Kidney (tissue), 14 donors: ENCODE data around the gene KDM4C. TPM values are rescaled to one million over a fixed set of nuclear protein-coding genes. Genes with fewer than 3 reads are reported as not detected.

Source experiments
- DNase-seq, 5 donors: peaks; one replicate each; pipeline ENCODE4 v3.0.0-alpha.2; 2013 to 2020
- FAIRE-seq: peaks from 2 replicates; lab custom pipeline; 2012; peaks lifted over from hg19 to GRCh38; lab: Jason Lieb, UNC
- H3K27ac ChIP-seq, 2 donors: one replicate each; pipeline ENCODE4 v1.7.0; 2013; ENCODE audit warnings: low read depth in 2 of 2, low read length in 2 of 2, inconsistent platforms in 1 of 2
- H3K27me3 ChIP-seq: one replicate; pipeline ENCODE4 v1.7.1; 2013; ENCODE audit warnings: low read length, inconsistent platforms; ENCODE audit not compliant: control insufficient read depth, insufficient read depth
- H3K36me3 ChIP-seq, 3 donors: one replicate each; pipeline versions ENCODE4 v1.7.0 to v1.7.1; 2013; ENCODE audit warnings: low read length in 3 of 3, control low read depth in 1 of 3, inconsistent platforms in 1 of 3; ENCODE audit not compliant: insufficient read depth in 3 of 3, control insufficient read depth in 2 of 3
- H3K4me1 ChIP-seq, 3 donors: one replicate each; pipeline versions ENCODE4 v1.7.0 to v1.7.1; 2013; ENCODE audit warnings: low read length in 3 of 3, inconsistent platforms in 1 of 3, low read depth in 1 of 3; ENCODE audit not compliant: control insufficient read depth in 2 of 3, insufficient read depth in 2 of 3
- H3K4me3 ChIP-seq, 3 donors: one replicate each; pipeline versions ENCODE4 v1.7.0 to v1.8.1; 2013; ENCODE audit warnings: low read length in 3 of 3, control low read depth in 1 of 3, inconsistent platforms in 1 of 3
- H3K9ac ChIP-seq, 3 donors: one replicate each; pipeline versions ENCODE4 v1.7.0 to v1.7.1; 2013; ENCODE audit warnings: low read length in 3 of 3, control low read depth in 1 of 3, inconsistent platforms in 1 of 3
- H3K9me3 ChIP-seq, 3 donors: one replicate each; pipeline versions ENCODE4 v1.7.0 to v1.7.1; 2013; ENCODE audit warnings: low read length in 3 of 3, control low read depth in 1 of 3, inconsistent platforms in 1 of 3; ENCODE audit not compliant: control insufficient read depth in 2 of 3, insufficient read depth in 1 of 3
- CTCF ChIP-seq: IDR thresholded peaks from 3 replicates; pipeline ENCODE4 v1.5.1; 2012; ENCODE audit warnings: mild to moderate bottlenecking, moderate library complexity, borderline replicate concordance; ENCODE audit not compliant: insufficient read depth; ENCODE audit errors: extremely low read depth
- intact Hi-C: fragments of 100-400 bp; cut with DNase I; formaldehyde crosslinking; loops from one replicate; pipeline ENCODE4 v1.11.1; 2022
- polyA plus RNA-seq: library from polyadenylated mRNA; stranded (reverse); fragments of 350-450 nt; fragmentation: Illumina TruSeq; extraction: RNeasy Lipid Tissue Mini Kit (QIAGEN cat#74804); gene quantifications from one replicate; pipeline ENCODE4 v1.2.3, GENCODE V29; 2014; ENCODE audit warnings: low read depth, low replicate concordance; ENCODE audit not compliant: insufficient read depth
- total RNA-seq: library from RNA; stranded (reverse); fragmentation: NEBNext Ultra II Directional; extraction: Animal tissue kit (Norgen Biotek cat#: 25700); gene quantifications from one replicate; pipeline ENCODE4 v1.2.1, GENCODE V29; 2021
- donor health status: control.
- donor health status: control.
- donor health status: control.
- donor health status: control.
- donor health status: control.
- donor health status: DM: yes; HTN: yes; CAD: no.
- donor health status: Normal renal cell carcinoma (clear cell type).

KDM4C gene
- total and polyA plus RNA-seq, 2 donors from 2014 or later = 7.1 to 47.1 TPM

DNA sequence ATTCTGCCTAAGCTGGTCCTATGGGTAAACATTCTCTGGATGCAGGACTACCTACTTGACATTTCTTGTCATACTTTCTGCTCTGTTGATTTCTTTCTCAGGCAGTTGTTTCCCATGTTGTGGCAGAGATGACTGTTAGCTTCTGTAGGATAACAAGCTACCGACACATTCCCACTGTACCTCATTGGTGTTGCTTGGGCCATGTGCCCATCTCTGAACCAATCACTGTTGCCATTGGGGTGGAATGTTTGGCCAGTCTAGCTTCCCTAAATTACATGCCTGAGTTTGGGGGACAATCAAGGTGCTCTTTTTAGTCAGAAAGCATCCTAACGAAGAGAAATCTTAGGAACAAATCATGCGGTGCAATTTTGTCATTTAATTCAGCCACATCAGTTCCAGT lies 212.0 kb downstream of the KDM4C start:
- Histone ChIP-seq H3K4me3 (no peak overlapping the region), H3K27me3 (no peaks in the 10 kb centered on the region), H3K9me3 (no peaks in the 10 kb centered on the region), H3K36me3 (no peaks in the 10 kb centered on the region), H3K9ac (no peak overlapping the region), H3K4me1 (peaks cover 0 to 14% (median 2%) of the 10 kb centered on the region in 3 donors), H3K27ac (no peak overlapping the region)
- TF ChIP-seq CTCF = no peak
- DNase-seq (no peak), FAIRE-seq (no peak)
- intact Hi-C loops = no loop called here

DNA sequence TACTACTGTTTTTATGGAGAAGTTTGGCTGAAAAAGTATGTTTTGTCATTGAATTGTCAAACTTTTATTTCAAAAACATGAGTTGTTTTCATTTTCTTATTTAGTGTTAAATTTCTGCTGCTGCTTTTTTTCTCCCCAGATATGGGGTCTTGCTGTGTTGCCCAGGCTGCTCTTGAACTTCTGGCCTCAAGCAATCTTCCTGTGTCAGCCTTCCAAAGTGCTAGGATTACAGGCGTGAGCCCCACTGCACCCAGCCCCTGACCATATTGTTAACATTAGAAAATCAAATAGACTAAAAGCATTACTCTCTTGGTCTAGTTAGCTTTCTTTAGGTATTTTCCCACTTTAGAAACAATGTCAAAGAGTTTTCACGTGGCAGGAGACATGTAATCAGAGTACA lies 215.3 kb downstream of the KDM4C start:
- Histone ChIP-seq H3K4me3 (no peak overlapping the region), H3K9me3 (no peaks in the 10 kb centered on the region), H3K9ac (no peak overlapping the region), H3K27ac (no peak overlapping the region), H3K36me3 (no peaks in the 10 kb centered on the region), H3K4me1 (peaks cover 0 to 17% (median 1%) of the 10 kb centered on the region in 3 donors), H3K27me3 (no peaks in the 10 kb centered on the region)
- intact Hi-C loops = no loop called here
- TF ChIP-seq CTCF = no peak
- FAIRE-seq (no peak), DNase-seq (no peak)

GRCh38 chr9:6973762-6974161 lies 216.0 kb downstream of the KDM4C start:
- intact Hi-C loops = no loop called here
- Histone ChIP-seq H3K4me3 (no peak overlapping the region), H3K27ac (peak overlapping the region in 1 of 2 donors; percentile 34), H3K27me3 (no peaks in the 10 kb centered on the region), H3K9me3 (no peaks in the 10 kb centered on the region), H3K4me1 (peaks cover 0 to 13% (median 2%) of the 10 kb centered on the region in 3 donors), H3K9ac (no peak overlapping the region), H3K36me3 (no peaks in the 10 kb centered on the region)
- DNase-seq (no peak), FAIRE-seq (no peak)
- no peak for TF ChIP-seq CTCF

GRCh38 chr9:6975198-6975597 lies 217.4 kb downstream of the KDM4C start:
- H3K27ac ChIP-seq = peak overlapping the region; percentile 15 to 26
- intact Hi-C loops = no loop called here
- FAIRE-seq = no peak

More at GRCh38 chr9:6975198-6975597, 217.4 kb downstream of the KDM4C start:
- DNase-seq = no peak
- Histone ChIP-seq H3K36me3 (no peaks in the 10 kb centered on the region), H3K9me3 (no peaks in the 10 kb centered on the region), H3K27me3 (no peaks in the 10 kb centered on the region), H3K9ac (no peak overlapping the region), H3K4me1 (peaks cover 0 to 10% (median 2%) of the 10 kb centered on the region in 3 donors), H3K4me3 (no peak overlapping the region)
- TF ChIP-seq CTCF = no peak
